ENCODE results near the gene ABTB2. TPM values are rescaled to one million over a fixed set of nuclear protein-coding genes. Genes with fewer than 3 reads are reported as not detected.
A peak's percentile ranks its signal among the peaks of the same experiment; 100 is the strongest.

The ABTB2 gene
- total RNA-seq, 6 experiments from 2014 or later, result 6.0 to 14.9 (median 10.0) TPM

DNA sequence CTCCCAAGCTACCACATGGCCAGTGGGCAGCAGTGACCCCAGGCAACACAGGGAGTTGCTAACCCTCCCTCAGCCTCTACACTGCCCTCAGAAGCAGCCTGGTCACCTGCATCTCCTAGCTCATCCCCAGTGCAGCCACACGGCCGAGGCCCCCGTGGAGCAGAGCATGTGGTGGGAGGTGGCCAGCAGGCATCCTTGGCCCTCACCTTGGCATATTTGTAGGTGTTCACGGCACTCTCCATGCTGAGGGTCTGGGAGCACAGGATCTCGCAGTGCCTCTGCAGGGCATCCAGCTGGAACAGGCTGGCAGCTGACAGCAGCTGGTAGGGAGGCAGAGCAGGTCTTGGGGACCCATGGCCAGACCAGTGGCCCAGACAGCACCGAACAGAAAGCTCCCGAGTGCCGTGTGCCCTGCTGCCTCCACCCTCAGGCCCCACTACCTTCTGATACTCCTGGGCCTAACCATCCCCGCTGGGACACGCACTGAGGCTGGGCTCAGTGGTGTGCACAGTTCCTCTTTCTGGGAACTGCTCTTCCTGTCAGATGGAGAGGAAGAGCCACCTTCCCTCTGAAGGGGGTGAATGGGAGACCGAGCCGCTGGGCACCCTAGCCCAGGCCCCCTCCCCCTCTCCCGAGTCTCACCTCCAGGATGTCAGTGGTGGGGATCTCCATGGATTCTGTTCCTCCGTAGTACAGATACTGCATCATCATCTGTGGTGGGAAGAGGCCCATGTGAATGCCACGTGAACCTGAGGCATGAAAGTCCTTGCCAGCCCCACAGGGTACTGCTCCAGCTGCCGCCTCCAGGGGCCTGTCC, 203.5 kb downstream of the ABTB2 start:
- 81% methylated on average over 10 of the region's 16 CpGs for WGBS (ENCODE audit: insufficient coverage, low coverage, low lambda C conversion rate, missing lambda C conversion rate)
- no peak for TF ChIP-seq POLR2A (IDR thresholded peaks at IDR 0.05)
- TF ChIP-seq, protein P1, sequence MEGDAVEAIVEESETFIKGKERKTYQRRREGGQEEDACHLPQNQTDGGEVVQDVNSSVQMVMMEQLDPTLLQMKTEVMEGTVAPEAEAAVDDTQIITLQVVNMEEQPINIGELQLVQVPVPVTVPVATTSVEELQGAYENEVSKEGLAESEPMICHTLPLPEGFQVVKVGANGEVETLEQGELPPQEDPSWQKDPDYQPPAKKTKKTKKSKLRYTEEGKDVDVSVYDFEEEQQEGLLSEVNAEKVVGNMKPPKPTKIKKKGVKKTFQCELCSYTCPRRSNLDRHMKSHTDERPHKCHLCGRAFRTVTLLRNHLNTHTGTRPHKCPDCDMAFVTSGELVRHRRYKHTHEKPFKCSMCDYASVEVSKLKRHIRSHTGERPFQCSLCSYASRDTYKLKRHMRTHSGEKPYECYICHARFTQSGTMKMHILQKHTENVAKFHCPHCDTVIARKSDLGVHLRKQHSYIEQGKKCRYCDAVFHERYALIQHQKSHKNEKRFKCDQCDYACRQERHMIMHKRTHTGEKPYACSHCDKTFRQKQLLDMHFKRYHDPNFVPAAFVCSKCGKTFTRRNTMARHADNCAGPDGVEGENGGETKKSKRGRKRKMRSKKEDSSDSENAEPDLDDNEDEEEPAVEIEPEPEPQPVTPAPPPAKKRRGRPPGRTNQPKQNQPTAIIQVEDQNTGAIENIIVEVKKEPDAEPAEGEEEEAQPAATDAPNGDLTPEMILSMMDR (IDR thresholded peaks at IDR 0.05), result no peak
- Histone ChIP-seq H3K9me3 (no peaks in the 10 kb centered on the region), H3K27ac (no peak overlapping the region), H3K4me1 (peaks cover 0 to 7% (median 3%) of the 10 kb centered on the region in 4 donors), H3K27me3 (no peaks in the 10 kb centered on the region), H3K4me3 (no peak overlapping the region), H3K36me3 (peaks cover 0 to 19% (median 2%) of the 10 kb centered on the region in 4 donors)
- intact Hi-C loops (cut with DNase I), result no loop called here
- ATAC-seq (peak; percentile 4 to 10 (median 6)), DNase-seq (no peak)

DNA sequence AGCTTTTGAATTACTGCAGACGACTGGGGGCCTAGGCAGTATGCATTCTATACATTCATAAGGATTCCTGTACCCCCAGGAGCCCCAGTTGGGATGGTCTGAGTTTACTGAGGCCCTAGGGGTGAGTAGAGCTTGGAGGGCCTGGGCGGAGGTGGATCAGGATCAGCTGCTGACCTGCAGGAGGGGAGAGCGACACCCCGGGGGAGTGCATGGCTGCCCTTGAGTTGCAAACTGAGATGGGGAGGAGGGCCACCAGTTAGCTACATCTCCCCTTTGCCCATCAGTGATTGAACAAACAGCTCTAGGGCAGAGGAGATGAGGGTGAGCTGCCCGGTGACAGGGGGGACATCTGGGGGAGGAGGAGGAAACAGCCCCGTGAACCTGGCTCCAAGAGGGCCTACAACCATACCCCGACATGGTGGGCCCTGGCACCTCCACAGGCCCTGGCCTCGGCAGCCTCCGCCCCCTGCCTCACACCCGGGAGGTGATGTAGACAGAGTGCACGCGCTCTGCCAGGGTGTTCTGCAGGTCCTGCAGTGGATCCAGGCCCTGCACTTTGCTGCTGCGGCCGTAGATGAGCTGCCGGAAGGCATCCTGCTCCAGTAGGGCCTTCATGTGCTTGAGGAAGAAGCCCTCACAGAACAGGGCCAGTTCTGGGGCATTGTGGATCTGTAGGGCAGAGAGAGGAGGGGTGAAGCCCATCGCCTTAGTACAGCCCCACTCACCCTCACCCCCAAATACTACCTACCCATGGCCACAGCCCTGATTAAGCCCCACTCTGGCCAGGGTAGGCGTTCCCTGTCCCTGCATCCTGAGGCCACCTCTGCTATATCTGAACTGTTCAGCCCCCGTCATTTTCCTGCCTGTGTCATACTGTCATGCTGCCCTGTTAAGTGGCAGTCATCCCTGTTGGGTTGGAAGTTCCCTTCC, 205.6 kb downstream of the ABTB2 start:
- no peaks in the 10 kb centered on the region for H3K9me3 ChIP-seq
- peaks cover 0 to 2% (median under 1%) of the 10 kb centered on the region in 4 donors for H3K4me1 ChIP-seq
- TF ChIP-seq, protein P1 (IDR thresholded peaks at IDR 0.05), result no peak
- TF ChIP-seq POLR2A (IDR thresholded peaks at IDR 0.05), result no peak
- no peak overlapping the region for H3K27ac ChIP-seq
- H3K4me3 ChIP-seq, result no peak overlapping the region
- intact Hi-C loops (cut with DNase I), result no loop called here
- no peak for DNase-seq
- H3K27me3 ChIP-seq, result no peaks in the 10 kb centered on the region
- peaks cover 0 to 28% (median 8%) of the 10 kb centered on the region in 4 donors for H3K36me3 ChIP-seq
- WGBS (ENCODE audit: insufficient coverage, low coverage, low lambda C conversion rate, missing lambda C conversion rate), result 84% methylated on average over 3 of the region's 18 CpGs
- ATAC-seq, result no peak

DNA sequence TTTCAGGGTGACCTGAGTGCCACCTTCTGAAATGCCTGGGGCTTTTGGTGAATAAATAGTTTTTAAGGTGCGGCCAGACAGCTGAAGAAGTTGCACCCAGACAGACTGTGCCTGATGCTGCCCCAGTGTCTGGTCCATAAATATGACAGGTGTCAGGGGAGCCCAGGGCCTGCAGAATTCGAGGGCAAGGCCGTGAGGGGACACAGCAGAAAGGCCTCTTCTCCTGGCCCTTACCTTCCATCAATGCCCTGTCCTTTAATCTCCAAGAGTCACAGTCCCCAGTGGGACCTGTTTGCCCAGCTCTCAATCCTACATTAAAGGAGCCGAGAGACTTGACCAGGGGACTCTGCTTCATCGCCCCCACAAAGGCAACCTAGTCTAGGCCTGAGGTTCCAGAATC, 206.6 kb downstream of the ABTB2 start:
- no peaks in the 10 kb centered on the region for H3K27me3 ChIP-seq

DNA sequence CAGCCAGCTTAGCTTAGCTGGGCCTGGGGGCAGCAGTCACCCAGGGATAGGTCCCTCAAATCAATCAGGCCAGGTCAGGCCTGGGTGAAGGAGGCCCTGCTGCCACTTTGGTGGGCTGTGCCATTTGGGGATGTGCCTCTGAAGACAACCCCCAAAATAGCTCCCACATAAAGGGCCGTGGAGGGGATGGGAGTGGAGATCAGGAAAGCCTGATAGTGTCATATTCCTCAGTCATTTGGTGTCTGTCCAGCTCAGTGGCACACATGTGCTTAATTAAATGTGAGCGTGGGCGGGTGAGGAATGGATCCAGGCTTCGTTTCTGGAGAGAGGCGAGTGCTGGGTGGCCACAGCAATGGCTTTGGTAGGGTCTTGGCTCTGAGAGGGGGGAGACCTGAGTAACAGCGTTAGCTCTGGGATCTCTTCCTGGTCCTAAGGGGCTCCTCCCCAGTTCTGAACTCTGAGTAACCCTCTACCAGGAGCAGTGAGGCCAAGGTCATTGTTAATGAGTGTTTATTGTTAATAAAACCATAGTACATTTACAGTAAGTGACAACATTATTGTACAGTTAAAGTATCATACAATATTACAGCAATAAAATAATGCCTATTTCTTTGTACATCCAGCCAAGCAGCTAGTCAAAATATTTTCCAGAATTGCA, 207.2 kb downstream of the ABTB2 start:
- TF ChIP-seq, protein P1 (IDR thresholded peaks at IDR 0.05), result no peak
- TF ChIP-seq POLR2A (IDR thresholded peaks at IDR 0.05), result no peak
- Histone ChIP-seq H3K4me3 (no peak overlapping the region), H3K27me3 (no peaks in the 10 kb centered on the region), H3K4me1 (no peaks in the 10 kb centered on the region), H3K9me3 (no peaks in the 10 kb centered on the region), H3K36me3 (peaks cover 0 to 42% (median 9%) of the 10 kb centered on the region in 4 donors), H3K27ac (no peak overlapping the region)
- no peak for DNase-seq
- WGBS (ENCODE audit: insufficient coverage, low coverage, low lambda C conversion rate, missing lambda C conversion rate), result 67% methylated on average over 3 of the region's 6 CpGs
- intact Hi-C loops (cut with DNase I), result no loop called here
- ATAC-seq, result no peak

More for the DNA sequence above, 206.6 kb downstream of the ABTB2 start:
- WGBS (ENCODE audit: insufficient coverage, low coverage, low lambda C conversion rate, missing lambda C conversion rate), result 100% methylated on average over 2 of the region's 5 CpGs
- Histone ChIP-seq H3K36me3 (peaks cover 0 to 38% (median 9%) of the 10 kb centered on the region in 4 donors), H3K9me3 (no peaks in the 10 kb centered on the region), H3K4me3 (no peak overlapping the region), H3K27ac (no peak overlapping the region), H3K4me1 (no peaks in the 10 kb centered on the region)
- TF ChIP-seq POLR2A (IDR thresholded peaks at IDR 0.05), result no peak
- TF ChIP-seq, protein P1 (IDR thresholded peaks at IDR 0.05), result no peak
- ATAC-seq (no peak), DNase-seq (no peak)
- intact Hi-C loops (cut with DNase I), result no loop called here

Measured in right lobe of liver (tissue), 6 donors.